ENCODE data around the gene ALDH1A3.
"Not testable (repeated sequence)": the region's sequence is repeated elsewhere in the genome, so short reads cannot be mapped to it uniquely, and the experiment has no call there.

ALDH1A3 gene

DNA sequence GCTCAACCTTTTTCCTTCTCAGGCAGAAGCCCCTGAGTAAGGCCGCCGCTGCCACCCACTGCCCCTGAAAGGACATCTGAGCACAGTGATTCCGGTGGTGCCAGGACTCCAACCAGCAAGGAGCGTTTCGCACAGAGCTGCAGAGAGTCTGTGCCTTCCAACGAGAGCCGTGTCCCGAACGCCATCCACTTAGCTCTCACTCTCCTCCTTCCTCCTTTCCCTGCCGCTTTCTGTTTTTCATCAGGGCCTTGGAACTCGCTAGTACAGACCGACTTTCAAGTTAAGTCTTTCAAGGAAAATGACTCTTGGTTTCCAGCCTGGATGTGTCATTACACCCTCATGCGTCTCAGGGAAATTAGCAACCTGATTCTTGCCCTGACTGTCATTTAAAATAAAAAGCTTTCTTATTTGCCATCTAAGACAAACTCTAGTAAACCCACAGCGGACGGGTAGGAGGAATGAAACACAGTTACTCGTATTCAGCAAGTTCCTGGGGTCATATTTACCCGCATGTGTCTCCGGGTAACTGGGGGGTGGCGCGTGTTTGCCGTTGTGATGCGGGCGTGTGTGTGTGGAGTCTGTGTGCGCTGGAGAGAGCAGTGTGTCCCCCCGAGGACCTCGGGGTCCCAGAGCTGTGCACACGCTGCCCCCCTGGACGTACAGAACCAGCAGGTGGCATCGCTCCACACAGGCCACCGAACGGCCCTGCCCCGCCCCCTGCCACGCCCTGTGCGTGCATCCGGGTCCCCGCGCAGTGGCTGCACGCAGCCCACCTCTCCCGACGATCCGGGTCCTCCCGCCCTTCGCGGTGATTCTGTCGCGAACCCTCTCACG, 30.4 kb upstream of the ALDH1A3 start:
- Histone ChIP-seq H3K4me3 (IDR thresholded peaks at IDR 0.05; ENCODE audit: insufficient read depth, low read depth, low read length) (no peak overlapping the region), H3K27ac (no peak overlapping the region), H3K36me3 (ENCODE audit: insufficient read depth) (no peaks in the 10 kb centered on the region), H3K4me2 (peak overlapping the region; percentile 23; the same call in 1 of the 2 replicates), H2AFZ (ENCODE audit: low read depth) (peak overlapping the region; percentile 79), H3K79me2 (ENCODE audit: insufficient read depth, low read depth) (no peaks in the 10 kb centered on the region), H3K4me1 (ENCODE audit: low read depth, poor library complexity, severe bottlenecking) (no peaks in the 10 kb centered on the region), H4K20me1 (ENCODE audit: insufficient read depth) (no peaks in the 10 kb centered on the region), H3K27me3 (ENCODE audit: insufficient read depth, low read depth) (no peaks in the 10 kb centered on the region), H3K9ac (peak overlapping the region; percentile 15; the same call in 1 of the 2 replicates)
- TF ChIP-seq CTCF (conservative IDR thresholded peaks at IDR 0.05; ENCODE audit: low read depth, low read length) = no peak; the same call in 1 of the 2 replicates

DNA sequence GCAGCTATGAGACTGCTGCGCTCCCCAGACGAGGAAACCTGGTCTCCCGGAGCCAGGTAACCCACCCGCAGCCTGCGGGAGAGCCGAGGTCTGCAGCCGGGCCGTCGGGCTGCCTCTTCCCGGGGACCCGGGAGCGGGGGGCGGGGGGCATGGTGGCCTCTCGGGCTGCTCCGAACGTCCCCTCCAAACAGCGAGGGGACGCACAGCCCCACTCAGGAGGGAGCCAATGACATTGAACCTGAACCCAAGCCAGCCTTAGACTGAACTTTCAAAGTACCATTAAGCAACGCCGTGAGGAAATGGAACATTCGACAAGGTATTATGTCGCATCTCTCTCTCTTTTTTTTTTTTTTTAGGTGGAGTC, 29.8 kb upstream of the ALDH1A3 start:
- Histone ChIP-seq H2AFZ (ENCODE audit: low read depth) (peak overlapping the region; percentile 79), H3K27me3 (ENCODE audit: insufficient read depth, low read depth) (no peaks in the 10 kb centered on the region), H3K36me3 (ENCODE audit: insufficient read depth) (no peaks in the 10 kb centered on the region), H3K9ac (peak overlapping the region; percentile 15; the same call in 1 of the 2 replicates), H3K27ac (no peak overlapping the region), H3K4me3 (IDR thresholded peaks at IDR 0.05; ENCODE audit: insufficient read depth, low read depth, low read length) (no peak overlapping the region), H3K4me1 (ENCODE audit: low read depth, poor library complexity, severe bottlenecking) (no peaks in the 10 kb centered on the region), H3K79me2 (ENCODE audit: insufficient read depth, low read depth) (no peaks in the 10 kb centered on the region), H4K20me1 (ENCODE audit: insufficient read depth) (no peaks in the 10 kb centered on the region), H3K4me2 (peak overlapping the region; percentile 23)
- TF ChIP-seq CTCF (conservative IDR thresholded peaks at IDR 0.05; ENCODE audit: low read depth, low read length) = no peak

DNA sequence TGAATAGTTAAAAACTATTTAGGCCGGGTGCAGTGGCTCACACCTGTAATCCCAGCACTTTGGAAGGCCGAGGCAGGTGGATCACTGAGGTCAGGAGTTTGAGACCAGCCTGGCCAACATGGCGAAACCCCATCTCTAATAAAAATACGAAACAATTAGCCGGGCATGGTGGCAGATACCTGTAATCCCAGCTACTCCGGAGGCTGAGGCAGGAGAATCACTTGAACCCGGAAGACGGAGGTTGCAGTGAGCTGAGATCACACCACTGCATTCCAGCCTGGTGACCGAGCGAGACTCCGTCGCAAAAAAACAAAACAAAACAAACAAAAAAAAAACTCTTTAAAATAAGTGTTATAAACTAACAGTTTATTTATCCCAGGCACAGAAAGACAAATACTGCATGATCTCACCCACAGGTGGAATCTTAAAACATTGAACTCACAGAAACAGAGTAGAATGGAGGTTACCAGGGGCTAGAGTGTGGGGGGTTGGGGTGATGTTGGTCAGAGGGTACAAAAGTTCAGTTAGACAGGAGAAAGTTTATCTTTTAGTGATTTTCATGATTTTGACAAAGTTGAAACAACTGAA, 28.1 kb upstream of the ALDH1A3 start:
- not testable (repeated sequence) for H3K79me2 ChIP-seq (ENCODE audit: insufficient read depth, low read depth); H3K4me1 ChIP-seq (ENCODE audit: low read depth, poor library complexity, severe bottlenecking); H3K4me2 ChIP-seq; H3K27ac ChIP-seq; H2AFZ ChIP-seq (ENCODE audit: low read depth); H3K36me3 ChIP-seq (ENCODE audit: insufficient read depth); H3K27me3 ChIP-seq (ENCODE audit: insufficient read depth, low read depth); H3K9ac ChIP-seq; H3K4me3 ChIP-seq (IDR thresholded peaks at IDR 0.05; ENCODE audit: insufficient read depth, low read depth, low read length); H4K20me1 ChIP-seq (ENCODE audit: insufficient read depth)

- Histone ChIP-seq H3K9ac (no peak overlapping the region), H3K79me2 (ENCODE audit: insufficient read depth, low read depth) (no peaks in the 10 kb centered on the region), H3K36me3 (ENCODE audit: insufficient read depth) (no peaks in the 10 kb centered on the region), H2AFZ (ENCODE audit: low read depth) (no peak overlapping the region), H3K4me3 (IDR thresholded peaks at IDR 0.05; ENCODE audit: insufficient read depth, low read depth, low read length) (no peak overlapping the region), H3K27me3 (ENCODE audit: insufficient read depth, low read depth) (no peaks in the 10 kb centered on the region), H3K4me1 (ENCODE audit: low read depth, poor library complexity, severe bottlenecking) (no peaks in the 10 kb centered on the region), H3K27ac (no peak overlapping the region), H3K4me2 (no peak overlapping the region), H4K20me1 (ENCODE audit: insufficient read depth) (no peaks in the 10 kb centered on the region)
- no peak for TF ChIP-seq CTCF (conservative IDR thresholded peaks at IDR 0.05; ENCODE audit: low read depth, low read length)
Measured at GRCh38 chr15:100852630-100853029, 27.0 kb upstream of the ALDH1A3 start.

Measured in KMS-11 (cell line).